Progenitor cell of endocrine pancreas (in vitro differentiated cells): Measurements from ENCODE around the gene CCL19. TPM values are rescaled to one million over a fixed set of nuclear protein-coding genes. Genes with fewer than 3 reads are reported as not detected.
A peak's percentile ranks its signal among the peaks of the same experiment; 100 is the strongest.

Experiments used
- DNase-seq: peaks from one replicate; pipeline ENCODE4 v3.0.0; 2021; ENCODE audit warnings: low spot score; ENCODE audit not compliant: unreplicated experiment
- H3K27ac Mint-ChIP-seq: 2 replicates; pipeline ENCODE4 v1.8.0; 2021; ENCODE audit warnings: mild to moderate bottlenecking, moderate library complexity, mixed read lengths
- H3K27me3 Mint-ChIP-seq: 2 replicates; pipeline ENCODE4 v1.8.0; 2021; ENCODE audit warnings: mixed read lengths
- H3K36me3 Mint-ChIP-seq: 2 replicates; pipeline ENCODE4 v1.8.0; 2022; ENCODE audit warnings: mixed read lengths; ENCODE audit not compliant: insufficient read depth
- H3K4me1 Mint-ChIP-seq: 2 replicates; pipeline ENCODE4 v1.8.0; 2021; ENCODE audit warnings: low read depth, mixed read lengths
- H3K4me3 Mint-ChIP-seq: 2 replicates; pipeline ENCODE4 v1.8.0; 2021; ENCODE audit warnings: low read depth, mild to moderate bottlenecking, moderate library complexity, mixed read lengths
- H3K9me3 Mint-ChIP-seq: 2 replicates; pipeline ENCODE4 v1.8.0; 2021; ENCODE audit warnings: low read depth, mixed read lengths
- total RNA-seq: library from RNA; stranded (reverse); gene quantifications from 2 replicates; pipeline ENCODE4 v1.2.1, GENCODE V29; 2021
- TF ChIP-seq, protein P1 (sequence below): fragments of 200-600 bp; sonication (generic); IDR thresholded peaks from one replicate; pipeline ENCODE4 v1.5.0; 2021; ENCODE audit warnings: antibody characterized with exemption, mild to moderate bottlenecking; ENCODE audit not compliant: unreplicated experiment

The CCL19 gene
- total RNA-seq, 1 donor from 2014 or later = 0.53 TPM

DNA sequence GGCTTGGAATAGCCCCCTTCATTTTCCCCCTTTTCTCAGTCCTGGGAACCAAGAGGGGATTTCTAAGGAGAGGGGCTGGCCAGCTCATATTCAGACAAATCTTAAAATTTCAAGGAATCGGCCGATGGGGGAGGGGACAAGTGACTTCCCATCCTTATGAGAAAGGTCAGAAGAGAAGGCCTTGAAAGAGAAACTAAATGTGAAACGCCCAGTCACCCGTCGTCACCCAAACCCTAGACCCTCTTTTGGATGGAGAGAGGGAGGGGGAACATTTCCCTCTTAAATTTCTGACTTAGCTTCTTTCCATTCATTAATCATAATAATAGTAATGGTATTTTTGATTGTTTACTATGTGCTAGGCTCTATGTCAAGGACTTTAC is 850 bp upstream of the CCL19 start:
- no peak for DNase-seq
- H3K36me3 Mint-ChIP-seq = no peaks in the 10 kb centered on the region
- H3K9me3 Mint-ChIP-seq = no peaks in the 10 kb centered on the region
- H3K27ac Mint-ChIP-seq = no peak overlapping the region
- H3K4me1 Mint-ChIP-seq = peaks cover 18% of the 10 kb centered on the region
- H3K4me3 Mint-ChIP-seq = no peak overlapping the region
- TF ChIP-seq, protein P1, sequence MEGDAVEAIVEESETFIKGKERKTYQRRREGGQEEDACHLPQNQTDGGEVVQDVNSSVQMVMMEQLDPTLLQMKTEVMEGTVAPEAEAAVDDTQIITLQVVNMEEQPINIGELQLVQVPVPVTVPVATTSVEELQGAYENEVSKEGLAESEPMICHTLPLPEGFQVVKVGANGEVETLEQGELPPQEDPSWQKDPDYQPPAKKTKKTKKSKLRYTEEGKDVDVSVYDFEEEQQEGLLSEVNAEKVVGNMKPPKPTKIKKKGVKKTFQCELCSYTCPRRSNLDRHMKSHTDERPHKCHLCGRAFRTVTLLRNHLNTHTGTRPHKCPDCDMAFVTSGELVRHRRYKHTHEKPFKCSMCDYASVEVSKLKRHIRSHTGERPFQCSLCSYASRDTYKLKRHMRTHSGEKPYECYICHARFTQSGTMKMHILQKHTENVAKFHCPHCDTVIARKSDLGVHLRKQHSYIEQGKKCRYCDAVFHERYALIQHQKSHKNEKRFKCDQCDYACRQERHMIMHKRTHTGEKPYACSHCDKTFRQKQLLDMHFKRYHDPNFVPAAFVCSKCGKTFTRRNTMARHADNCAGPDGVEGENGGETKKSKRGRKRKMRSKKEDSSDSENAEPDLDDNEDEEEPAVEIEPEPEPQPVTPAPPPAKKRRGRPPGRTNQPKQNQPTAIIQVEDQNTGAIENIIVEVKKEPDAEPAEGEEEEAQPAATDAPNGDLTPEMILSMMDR = no peak
- H3K27me3 Mint-ChIP-seq = peaks cover 3% of the 10 kb centered on the region

DNA sequence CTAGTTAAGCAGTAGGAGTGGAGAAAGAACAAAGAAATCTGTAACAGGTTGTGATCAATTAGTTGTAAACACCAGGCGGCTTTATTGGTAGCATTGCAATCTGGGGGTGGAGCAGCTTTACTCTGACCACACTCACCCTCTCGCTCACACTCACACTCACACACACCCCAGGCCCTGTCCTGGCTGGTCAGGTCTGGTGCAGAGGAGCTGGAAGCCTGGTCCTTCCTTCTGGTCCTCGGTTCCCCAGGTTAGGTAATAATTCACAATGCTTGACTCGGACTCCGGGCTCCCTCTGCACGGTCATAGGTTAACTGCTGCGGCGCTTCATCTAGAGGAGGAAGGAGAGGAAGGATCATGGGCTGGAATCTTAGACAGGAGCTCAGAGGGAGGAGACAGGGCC is 1.6 kb downstream of the CCL19 start:
- peak overlapping the region; percentile 70 for H3K27ac Mint-ChIP-seq
- H3K4me3 Mint-ChIP-seq = no peak overlapping the region
- no peaks in the 10 kb centered on the region for H3K36me3 Mint-ChIP-seq
- TF ChIP-seq, protein P1 = no peak
- H3K9me3 Mint-ChIP-seq = no peaks in the 10 kb centered on the region
- H3K27me3 Mint-ChIP-seq = no peaks in the 10 kb centered on the region
- DNase-seq = no peak
- peaks cover 18% of the 10 kb centered on the region for H3K4me1 Mint-ChIP-seq

DNA sequence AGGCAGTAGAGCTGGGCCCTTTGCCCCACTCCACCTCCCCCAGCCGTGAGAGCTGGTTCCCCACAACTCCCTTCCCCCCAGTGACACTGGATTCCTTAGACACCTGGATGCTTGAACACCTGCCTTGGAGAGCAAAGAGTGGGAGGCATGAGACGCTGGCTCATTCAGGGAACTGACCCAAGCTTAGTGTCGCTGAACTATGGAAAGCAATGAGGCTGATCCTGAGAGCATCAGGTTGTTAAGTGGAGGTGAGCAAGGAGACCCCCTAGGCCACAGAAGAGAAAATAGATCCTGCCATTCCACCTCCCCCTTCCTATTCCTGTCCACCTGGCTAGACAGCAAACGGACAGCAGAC is 2.0 kb downstream of the CCL19 start:
- Mint-ChIP-seq H3K4me1 (peaks cover 18% of the 10 kb centered on the region), H3K36me3 (no peaks in the 10 kb centered on the region), H3K9me3 (no peaks in the 10 kb centered on the region), H3K4me3 (no peak overlapping the region), H3K27ac (peak overlapping the region; percentile 70), H3K27me3 (no peaks in the 10 kb centered on the region)
- TF ChIP-seq, protein P1 = no peak
- DNase-seq = no peak

DNA sequence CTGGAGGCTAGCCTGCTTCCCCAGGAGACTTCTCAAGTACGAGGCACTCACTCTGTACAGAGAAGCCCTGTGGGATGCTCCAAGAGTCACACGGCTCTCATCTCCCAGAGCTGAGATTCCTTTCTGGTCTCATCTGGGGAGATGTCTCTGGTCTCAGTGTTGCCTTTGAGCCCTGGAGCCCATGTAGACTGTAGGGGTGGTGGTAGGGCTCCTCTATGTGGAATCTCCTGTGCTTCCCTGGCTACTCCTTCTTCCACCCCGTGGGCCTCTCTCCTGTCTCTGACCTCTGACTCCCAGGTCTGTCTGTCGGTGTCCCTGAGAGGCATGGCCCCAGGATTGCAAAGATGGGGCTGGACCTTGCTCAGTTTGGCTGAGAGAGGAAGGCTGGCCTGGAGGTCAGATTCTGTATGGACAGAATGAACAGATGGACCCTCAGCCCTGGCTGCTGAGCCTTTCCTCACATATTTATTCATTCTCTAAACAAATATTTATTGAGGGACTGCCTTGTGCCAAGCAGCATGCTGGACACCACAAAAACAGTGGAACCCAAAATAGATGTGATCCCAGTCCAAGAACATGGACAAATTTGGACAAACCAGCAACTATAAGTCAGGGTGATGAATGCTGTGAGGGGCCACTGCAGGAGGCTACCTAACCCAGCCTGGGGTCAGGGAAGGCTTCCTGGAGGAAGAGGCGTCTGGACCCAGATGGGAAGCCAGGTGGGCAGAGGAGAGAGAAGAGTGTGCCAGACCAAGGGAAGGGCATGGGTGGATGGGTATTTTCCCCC is 2.6 kb downstream of the CCL19 start:
- Mint-ChIP-seq H3K4me3 (no peak overlapping the region), H3K27me3 (no peaks in the 10 kb centered on the region), H3K4me1 (peaks cover 18% of the 10 kb centered on the region), H3K9me3 (no peaks in the 10 kb centered on the region), H3K27ac (peak overlapping the region; percentile 77), H3K36me3 (no peaks in the 10 kb centered on the region)
- TF ChIP-seq, protein P1 = no peak
- DNase-seq = no peak

DNA sequence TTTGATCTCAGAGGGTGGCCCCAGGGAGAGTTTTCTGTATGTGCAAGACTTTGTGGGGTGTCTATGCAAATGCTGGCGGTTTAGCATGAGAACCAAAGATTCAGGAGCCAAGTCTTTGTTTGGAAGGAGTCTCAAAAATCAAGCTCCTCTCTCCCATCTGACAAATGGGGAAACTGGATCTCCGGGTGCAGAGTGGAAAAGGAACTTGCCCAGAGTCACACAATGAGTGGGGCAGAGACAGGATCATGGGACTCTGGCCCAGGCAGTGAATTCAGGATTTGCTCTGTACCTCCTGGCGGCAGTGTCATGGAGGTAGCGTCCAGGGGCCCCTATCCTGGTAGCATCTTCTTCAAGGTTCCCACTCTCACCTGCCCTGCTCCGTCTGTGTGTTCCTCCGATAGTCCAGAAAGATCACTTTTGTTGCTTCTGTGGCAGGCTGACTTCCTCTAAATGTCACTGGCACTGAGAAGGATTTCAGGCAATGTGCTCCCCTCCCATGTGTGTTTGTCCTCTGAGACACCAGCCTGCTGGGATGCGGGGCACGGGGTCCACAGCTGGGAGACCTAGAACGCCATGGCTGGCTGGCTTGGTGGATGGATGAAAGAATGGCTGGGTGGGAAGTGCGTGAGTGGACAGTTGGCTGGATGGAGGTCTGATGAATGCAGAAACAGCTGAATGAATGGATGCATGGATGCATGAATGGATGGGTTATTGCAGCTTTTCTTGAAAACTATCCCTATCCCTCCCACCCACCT is 3.6 kb downstream of the CCL19 start:
- Mint-ChIP-seq H3K27ac (peak overlapping the region; percentile 77), H3K4me3 (no peak overlapping the region), H3K36me3 (no peaks in the 10 kb centered on the region), H3K27me3 (no peaks in the 10 kb centered on the region), H3K9me3 (no peaks in the 10 kb centered on the region), H3K4me1 (peaks cover 18% of the 10 kb centered on the region)
- no peak for DNase-seq
- TF ChIP-seq, protein P1 = no peak
